Mesenteric fat pad (tissue), 1 donor: Measurements from ENCODE around the gene TFAP2C. TPM values are rescaled to one million over a fixed set of nuclear protein-coding genes. Genes with fewer than 3 reads are reported as not detected.

Experiments
- DNase-seq: peaks from one replicate; pipeline ENCODE4 v3.0.0-alpha.2; 2020; ENCODE audit warnings: low spot score
- long read RNA-seq: library from polyadenylated mRNA; unstranded; transcript quantifications from one replicate; pipeline ENCODE4 v2.0.0, GENCODE V29; 2020
- total RNA-seq: library from RNA; stranded (reverse); fragmentation: NEBNext Ultra II Directional; extraction: Animal tissue kit (Norgen Biotek cat#: 25700); gene quantifications from one replicate; pipeline ENCODE4 v1.2.1, GENCODE V29; 2021
- donor health status: DM: yes; HTN: yes; CAD: no.

TFAP2C gene
- 1.3 TPM for total RNA-seq
- long read RNA-seq: 0 reads

DNA sequence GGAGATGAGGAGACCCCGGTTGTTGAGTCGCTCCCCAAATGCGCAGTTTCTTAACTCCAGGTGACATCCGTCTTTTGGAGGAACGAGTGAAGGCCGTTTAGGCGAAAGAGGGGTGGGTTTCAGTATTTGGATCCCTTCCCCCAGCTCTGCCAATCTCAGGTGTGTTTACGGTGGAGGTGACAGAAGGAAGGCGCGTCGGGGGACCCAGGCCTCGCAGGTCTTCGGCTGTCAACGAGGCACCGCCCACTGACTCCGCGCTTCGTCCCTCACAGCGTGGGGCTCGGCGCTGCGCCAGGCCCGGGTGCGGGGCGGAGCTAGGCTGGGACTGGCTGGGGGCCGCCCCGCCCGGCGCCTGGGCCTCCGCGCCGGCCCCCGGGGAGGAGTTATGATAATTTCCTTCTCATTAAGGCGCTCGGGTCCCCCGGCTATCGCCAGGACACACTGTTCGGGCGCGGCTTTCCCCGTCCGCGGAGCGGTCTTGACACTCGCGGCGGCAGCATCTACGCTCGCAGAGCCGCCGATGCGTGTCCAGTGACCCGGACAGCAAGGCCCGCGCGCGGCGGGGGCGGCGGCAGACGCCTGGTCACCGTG is at the start of gene TFAP2C:
Gene TFAP2C (plus strand): TSS at position 434 of the 591 bp plus-strand sequence. CDS start 239 bp downstream, outside the sequence.
- no peak for DNase-seq

- no peak for DNase-seq
Observed at GRCh38 chr20:56580226-56580625, 48.9 kb upstream of the TFAP2C start.

- no peak for DNase-seq
Observed at GRCh38 chr20:56581701-56582100, 47.4 kb upstream of the TFAP2C start.

- no peak for DNase-seq
Observed at GRCh38 chr20:56582542-56582941, 46.6 kb upstream of the TFAP2C start.

- DNase-seq: no peak
Observed at GRCh38 chr20:56584916-56585315, 44.2 kb upstream of the TFAP2C start.

DNA sequence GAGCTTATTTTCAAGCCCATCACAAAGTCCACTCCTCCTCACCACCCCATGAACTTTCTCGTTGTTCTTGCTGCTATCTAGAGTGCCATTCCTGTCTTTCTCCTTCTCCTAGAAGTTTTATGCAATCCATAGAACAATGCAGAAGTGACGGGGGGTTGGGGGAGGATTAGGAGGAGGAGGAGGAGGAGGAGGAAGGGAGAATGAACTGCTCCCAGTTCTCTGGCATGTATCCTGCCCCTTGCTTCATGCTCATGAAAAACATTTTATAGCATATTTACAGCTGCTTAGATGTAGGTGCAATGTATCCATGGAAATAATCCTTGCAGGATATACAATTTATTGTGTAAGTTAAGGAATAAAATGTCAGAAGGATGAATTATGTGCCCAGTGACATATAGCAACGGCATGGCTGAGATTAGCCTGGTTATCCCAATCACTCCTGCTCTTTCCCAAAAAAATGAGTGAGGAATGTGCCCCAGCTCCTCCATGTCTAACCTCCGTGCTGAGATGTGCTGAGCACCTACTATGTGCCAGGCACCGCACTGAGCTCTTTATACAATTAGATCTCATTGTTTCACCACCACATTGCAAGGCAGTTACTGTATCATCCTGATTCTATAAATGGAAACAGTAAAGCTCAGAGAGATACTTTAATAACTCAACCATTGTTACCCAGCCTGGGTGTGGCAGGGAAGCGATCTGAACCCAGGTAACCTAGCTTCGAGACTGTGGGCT is 41.6 kb upstream of the TFAP2C start:
- no peak for DNase-seq

DNA sequence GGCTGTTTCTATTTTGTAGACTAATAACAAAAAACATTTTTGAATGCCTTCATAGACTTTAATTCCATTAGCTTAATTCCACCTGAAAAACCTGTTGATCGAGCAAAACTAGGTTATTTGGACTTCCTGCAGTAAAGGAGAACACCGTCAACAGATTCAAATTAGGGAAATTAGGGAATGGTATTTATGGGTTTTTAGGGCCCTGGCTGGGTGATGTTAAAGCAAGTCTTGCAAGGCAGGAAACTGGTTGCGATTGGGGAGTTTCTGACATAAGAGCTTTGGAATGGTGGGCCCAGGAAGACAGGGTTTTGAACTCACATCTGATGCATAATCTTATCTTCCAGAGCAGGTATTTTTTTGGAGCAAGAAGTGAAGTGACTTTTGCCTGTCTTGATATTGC is 40.1 kb upstream of the TFAP2C start:
- DNase-seq: no peak

DNA sequence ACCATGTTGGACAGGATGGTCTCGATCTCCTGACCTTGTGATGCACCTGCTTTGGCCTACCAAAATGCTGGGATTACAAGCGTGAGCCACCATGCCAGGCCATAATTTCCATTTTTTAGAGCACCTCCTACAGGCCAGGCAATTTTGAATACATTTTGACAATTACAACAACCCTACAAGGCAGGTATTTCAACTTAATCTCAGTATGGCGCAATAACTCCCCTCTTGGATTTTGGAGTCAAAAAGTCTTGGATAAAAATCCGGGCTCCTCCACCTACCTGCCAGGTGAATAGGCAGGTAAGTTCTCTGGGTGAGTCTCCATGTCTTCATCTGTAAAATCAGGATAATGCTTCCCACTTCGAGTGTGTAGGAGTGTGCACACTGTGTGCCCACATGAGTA is 39.5 kb upstream of the TFAP2C start:
- no peak for DNase-seq

GRCh38 chr20:56590888-56591287 is 38.2 kb upstream of the TFAP2C start:
- no peak for DNase-seq

DNA sequence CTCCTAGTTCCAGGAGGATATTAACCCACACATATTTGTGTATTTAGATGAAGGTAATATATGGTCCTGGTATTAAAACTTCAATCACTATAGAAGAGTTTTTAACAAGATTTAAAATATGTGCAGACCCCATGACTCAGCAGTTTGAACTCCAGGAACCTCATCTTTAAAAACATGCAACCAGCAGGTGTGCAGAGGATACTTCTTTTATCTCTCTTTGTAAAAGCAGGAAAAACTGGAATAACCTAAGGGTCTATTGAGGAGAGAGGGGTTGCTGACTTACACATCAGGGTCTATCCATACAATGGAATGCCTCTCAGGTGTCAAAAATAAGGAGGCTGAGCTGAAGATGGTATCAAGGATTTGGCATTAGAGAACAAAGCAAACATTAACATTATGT is 36.9 kb upstream of the TFAP2C start:
- DNase-seq: no peak

DNA sequence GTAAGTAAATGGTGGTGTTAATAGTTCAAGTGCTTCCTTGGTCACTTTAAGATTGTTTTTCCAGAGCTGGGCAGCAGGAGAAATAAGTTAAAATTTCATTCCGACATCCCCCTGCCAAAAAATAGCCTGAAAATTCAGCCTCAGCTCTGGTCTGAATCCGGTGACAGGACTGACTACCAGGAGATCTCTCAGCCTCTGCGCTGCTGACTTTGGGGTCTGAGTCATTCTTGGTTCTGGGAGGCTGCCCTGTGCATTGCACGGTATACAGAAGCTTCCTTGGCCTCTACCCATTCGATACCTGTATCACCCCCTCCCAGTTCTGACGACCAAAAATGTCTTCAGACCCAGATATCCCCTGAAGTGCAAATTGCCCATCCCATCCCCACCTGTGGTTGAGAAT is 36.3 kb upstream of the TFAP2C start:
- no peak for DNase-seq

DNA sequence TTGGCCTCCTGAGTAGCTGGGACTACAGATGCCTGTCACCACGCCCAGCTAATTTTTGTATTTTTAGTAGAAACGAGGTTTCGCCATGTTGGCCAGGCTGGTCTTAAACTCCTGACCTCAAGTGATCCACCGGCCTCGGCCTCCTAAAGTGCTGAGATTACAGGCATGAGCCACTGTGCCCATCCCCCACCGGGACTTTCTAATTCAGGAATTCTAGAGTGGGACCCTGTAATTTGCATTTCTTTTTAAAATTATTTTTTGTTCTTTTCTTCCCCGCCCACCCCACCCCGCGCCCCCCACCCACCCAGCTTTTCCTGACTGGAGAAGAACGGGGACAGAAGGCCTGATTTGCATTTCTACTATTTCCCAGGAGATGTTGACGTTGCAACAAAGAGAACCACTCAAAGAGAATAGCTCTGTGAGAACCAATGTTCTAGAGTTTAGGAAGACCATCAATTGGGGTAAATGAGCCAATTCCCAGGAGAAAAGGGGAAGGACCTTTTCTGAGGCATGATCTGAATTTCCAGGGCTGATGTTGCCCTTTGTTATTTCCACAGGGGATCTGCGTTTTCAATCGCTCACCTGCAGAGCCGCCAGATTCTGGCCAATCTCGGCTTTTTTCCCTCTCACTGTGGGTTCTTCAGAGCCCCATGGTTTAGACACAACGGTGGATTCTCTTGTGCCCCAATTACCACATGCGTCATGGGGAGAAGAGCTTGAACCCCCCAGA is 33.2 kb upstream of the TFAP2C start:
- no peak for DNase-seq

DNA sequence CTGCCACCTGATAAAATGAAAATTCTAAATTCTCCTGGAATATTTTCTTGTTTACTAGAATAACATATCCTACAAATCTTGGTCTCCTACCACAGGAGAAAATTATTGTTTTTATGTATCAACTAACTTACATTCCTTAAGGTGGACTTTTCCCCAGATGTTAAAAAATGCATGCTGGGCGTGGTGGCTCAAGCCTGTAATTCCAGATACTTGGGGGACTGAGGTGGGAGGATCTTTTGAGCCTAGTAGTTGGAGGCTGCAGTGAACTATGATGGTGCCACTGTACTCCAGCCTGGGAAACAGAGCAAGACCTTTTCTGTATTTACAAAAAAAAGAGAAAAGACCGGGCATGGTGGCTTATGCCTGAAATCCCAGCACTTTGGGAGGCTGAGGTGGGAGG is 27.9 kb upstream of the TFAP2C start:
- no peak for DNase-seq

GRCh38 chr20:56604673-56605072 is 24.4 kb upstream of the TFAP2C start:
- DNase-seq: no peak

GRCh38 chr20:56605261-56605996 is 23.7 kb upstream of the TFAP2C start:
- DNase-seq: no peak

DNA sequence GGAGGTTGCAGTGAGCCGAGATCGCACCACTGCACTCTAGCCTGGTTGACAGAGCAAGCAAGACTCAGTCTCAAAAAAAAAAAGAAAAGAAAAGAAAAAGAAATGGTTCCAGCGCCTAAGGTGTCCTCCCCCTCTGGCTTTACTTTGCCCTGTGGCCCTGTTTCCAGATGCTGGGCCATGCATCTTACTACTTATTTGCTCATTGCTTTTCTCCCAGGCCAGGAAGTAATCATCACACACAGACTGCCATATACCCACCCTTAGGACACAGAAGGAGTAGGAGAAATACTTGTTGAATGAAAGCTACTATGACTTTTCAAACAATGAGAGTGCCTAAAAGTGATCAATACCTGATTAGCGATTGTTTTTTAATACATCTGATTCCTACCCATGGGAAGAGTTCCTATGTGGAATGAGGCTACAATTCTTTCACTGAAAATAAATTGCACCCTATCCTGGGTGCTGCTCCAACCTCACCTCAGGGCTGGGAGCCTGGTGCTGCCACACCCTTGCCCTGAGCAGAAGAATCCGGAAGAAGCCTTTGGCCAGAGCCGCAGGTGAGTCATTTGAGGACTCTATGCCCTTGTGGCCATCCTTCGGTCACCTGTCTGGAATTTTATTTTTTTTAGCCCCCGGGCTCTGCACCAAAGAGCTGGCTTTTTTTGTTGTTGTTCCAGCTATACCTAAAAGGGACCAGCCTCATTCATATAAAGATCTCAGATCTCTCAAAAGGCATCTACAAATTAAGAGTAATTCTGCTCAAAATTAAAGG is 22.7 kb upstream of the TFAP2C start:
- DNase-seq: no peak

- DNase-seq: no peak
Observed at GRCh38 chr20:56607061-56607704, 21.9 kb upstream of the TFAP2C start.

DNA sequence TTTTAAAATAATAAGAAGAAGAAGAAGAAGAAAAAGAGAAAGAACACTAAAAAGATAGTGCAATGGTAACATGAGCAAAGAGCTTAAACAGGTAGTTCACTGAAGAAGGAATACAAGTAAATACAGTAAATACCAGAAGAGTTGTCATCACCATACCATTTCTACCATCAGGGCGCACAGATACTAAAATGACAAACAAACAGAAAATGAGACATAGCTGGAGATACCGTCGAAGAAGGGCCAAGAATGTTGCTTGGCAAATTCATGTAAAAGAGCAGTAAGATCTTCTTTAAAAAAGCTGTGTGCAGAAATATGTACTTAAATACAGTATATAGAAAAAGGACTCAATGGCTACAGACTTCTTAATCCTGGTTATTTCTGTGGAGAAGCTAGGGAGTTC is 20.7 kb upstream of the TFAP2C start:
- DNase-seq: no peak

DNA sequence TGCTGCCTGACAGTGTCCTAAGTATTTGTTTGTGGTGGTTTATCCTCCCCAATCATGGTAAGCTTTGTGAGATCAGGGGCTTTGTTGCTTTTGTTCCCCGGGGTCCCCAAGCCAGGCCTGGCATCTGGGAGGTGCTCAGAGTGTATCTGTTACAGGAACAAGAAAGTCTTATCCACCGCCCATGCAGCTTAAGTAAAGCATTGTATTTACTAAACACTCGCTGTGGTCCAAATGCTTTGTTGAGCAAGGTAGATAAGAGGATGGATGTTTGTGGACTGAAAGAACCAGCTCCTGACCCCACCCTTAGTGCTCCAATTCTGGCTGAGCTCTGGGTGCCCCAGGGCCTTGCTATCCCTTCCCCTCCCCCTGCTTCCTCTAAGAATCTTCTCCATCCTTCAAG is 19.8 kb upstream of the TFAP2C start:
- no peak for DNase-seq

DNA sequence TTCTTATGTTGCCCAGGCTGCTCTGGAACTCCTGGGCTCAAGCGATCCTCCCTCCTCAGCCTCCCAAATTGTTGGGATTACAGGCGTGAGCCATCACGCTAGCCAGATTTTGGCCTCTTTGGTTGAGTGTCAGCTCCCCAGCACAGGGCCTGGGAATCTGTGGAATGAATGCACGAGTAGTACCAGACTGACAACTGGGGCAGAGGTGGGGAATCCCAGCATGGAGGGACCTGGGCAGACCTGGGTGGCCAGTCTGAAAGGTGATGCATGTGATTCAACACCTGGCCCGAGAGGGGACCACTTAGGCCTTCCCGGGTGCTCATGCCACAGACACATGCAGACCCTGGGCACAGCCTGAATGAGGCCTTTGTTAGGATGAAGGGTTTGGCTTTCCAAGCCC is 19.0 kb upstream of the TFAP2C start:
- DNase-seq: no peak

DNA sequence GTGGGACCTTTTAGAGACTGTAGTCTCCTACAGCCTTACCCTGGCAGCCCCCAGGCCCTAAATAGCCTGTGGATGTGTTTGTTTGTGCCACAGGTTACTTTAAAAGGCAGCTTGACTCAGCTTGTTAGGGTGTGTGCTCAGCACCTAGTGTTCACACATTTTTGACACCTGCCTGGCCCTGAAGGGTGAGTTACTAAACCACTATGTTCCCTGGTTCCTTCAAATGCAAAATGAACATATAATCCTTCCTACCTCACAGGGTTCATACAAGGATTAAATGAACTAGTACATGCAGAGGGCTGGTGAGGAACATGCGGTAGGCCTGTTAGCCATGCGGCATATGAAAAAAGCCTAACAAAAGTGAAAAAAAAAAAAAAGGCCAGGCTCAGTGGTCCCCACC is 14.9 kb upstream of the TFAP2C start:
- DNase-seq: no peak
